NCI-H226 (cell line): ENCODE data around the gene ILF3.
A peak's percentile ranks its signal among the peaks of the same experiment; 100 is the strongest.

Experiments used
- DNase-seq: peaks from one replicate; pipeline ENCODE4 v3.0.0-alpha.2; 2015

ILF3 gene

DNA sequence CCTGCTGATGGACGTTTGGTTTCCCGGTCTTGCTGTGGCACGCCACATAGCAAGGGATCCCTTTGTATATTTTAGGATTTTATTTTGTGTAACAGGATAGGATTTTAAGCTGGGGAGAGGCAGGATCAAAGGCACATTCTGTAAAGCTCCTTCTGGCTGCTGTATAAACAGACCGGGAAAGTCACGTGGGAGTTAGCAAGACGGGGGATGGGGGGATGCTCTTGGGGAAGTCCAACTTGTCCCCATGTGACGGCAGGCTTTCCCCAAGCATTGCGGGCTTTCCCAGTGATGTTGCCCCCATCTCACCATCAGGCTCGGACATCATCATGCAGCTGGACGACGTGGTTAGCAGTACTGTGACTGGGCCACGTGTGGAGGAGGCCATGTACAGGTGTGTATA is 52.8 kb downstream of the ILF3 start:
- DNase-seq: no peak

DNA sequence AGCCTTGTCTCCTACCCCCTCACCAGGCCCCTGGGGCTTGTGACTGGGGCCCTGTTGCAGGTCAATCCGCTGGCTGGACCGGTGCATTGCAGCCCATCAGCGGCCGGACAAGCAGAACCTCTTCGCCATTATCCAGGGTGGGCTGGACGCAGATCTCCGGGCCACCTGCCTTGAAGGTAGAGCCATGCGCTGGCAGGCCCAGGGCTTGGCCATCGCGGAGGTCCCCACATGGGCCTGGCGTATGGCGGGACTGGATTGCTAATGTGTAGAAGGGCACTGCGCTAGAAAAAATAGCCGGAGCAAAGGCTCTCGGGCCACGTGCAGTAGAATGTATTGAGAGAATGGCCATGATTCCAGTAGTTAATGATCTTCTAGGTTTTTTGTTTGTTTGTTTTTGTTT is 53.3 kb downstream of the ILF3 start:
- no peak for DNase-seq

DNA sequence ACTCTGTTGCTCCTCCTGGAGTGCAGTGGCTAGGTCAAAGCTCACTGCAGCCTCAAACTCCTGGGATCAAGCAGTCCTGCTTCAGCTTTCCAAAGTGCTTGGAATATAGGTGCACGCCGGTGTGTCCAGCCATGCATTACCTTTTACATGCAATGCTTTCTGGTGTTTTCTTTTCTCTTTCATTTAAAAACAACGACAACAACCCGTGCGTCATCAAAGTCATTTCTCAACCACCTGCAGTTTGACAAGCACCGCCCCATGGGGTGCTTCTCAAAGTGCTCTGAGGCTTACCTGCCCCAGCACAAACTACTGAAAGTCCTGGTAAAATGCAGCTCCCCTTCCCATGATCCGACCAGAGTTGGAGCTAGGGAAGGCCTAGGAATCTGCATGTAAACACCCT is 54.1 kb downstream of the ILF3 start:
- no peak for DNase-seq

DNA sequence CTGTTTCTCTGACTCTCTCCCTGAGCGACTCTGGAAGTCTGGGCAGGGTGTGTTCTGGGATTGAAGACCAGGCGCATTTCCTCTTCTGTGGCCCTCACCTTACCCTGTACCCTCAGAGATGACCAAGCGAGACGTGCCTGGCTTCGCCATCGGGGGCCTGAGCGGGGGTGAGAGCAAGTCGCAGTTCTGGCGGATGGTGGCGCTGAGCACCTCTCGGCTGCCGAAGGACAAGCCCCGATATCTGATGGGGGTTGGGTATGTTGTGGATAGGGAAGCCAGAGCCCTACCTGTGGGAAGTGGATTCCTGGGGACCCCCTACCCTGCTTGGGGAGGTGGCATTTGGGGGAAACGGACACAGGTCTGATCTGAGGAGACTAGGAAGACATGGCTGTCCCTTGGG is 57.9 kb downstream of the ILF3 start:
- no peak for DNase-seq

DNA sequence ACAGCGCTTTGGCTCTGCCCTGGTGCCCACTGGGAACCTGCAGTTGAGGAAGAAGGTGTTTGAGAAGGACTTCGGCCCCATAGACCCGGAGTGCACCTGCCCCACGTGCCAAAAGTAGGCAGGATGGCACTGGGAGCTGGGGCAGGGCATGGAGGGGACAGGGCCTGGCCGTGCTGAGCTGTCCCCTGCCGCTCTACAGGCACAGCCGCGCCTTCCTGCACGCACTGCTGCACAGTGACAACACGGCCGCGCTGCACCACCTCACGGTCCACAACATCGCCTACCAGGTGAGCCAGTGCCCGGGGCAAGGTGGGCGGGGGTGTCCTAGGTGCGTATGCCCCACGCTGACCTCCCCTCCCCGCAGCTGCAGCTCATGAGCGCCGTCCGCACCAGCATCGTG is 58.6 kb downstream of the ILF3 start:
- no peak for DNase-seq

DNA sequence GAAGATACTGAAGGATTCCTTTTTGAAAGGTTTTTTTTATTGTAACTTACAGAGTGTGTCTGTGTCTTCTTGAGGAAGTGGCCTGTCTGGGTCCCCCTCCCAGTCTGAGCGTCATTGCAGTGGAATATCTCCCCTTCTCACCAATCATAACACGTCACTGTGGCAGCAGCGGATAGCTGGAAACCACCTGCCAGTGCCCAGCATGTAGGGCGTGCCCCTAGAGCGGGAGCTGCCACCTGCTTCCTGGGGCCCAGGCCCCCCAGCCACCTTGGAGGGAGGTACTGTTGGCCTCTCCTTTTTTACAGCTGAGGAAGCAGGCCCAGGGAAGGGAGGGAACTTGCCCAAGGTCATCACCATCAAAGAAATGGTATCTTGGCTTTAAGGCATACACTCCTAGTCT is 59.2 kb downstream of the ILF3 start:
- no peak for DNase-seq

DNA sequence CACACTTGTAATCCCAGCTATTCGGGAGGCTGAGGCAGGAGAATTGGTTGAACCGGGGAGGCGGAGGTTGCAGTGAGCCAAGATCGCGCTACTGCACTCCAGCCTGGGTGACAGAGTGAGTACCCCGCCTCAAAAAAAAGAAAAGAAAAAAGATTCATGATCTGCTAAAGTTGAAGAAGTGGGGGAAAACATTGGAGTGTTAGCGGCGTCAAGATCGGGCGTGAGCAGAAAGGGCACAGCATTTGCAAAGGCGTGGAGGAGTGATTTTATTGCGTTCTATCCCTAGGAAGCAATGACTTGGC is 62.9 kb downstream of the ILF3 start:
- DNase-seq: no peak

DNA sequence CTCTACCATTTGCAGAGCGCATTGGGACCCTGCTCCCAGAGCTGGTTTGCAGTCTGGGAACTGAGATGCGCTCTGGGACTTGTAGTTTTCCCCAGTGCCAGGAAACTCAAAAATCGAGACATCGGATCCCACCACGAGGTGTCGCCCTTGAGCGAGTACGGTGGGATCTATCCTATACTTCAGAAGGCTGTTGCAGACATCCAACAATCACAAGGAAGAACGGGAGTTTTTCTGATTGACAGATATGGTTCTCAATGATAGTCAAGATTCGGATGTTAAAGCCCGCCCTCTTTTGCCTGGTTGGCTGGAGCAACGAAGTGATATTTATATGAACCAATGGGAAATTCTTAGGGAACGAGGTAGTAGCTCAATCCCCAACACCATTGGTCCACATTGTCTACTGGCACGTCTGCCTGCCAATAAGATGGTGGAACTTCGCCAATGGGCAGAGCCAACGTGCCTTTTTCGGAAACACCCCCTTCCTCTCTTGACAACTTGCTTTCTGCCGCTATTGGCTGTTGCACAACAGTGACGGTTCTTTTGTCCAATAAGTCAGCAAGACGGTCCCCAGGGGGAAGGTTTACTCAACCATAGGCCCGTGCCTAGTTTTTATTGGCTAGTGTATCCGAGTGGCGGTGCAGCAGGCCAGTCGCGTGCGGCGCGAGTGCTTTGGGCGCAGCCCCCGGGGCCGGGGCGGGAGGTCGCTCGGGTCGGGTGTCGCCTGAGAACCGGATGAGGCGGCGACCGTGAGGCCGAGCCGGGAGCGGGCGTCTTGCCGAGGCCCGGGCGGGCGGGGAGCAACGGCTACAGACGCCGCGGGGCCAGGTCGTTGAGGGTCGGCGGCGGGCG is 63.4 kb downstream of the ILF3 start, which contains the start of gene DNM2:
DNM2 (plus strand) TSS at position 724 of the 849 bp plus-strand sequence. CDS start 164 bp downstream, outside the sequence.
- peak; percentile 100 for DNase-seq

DNA sequence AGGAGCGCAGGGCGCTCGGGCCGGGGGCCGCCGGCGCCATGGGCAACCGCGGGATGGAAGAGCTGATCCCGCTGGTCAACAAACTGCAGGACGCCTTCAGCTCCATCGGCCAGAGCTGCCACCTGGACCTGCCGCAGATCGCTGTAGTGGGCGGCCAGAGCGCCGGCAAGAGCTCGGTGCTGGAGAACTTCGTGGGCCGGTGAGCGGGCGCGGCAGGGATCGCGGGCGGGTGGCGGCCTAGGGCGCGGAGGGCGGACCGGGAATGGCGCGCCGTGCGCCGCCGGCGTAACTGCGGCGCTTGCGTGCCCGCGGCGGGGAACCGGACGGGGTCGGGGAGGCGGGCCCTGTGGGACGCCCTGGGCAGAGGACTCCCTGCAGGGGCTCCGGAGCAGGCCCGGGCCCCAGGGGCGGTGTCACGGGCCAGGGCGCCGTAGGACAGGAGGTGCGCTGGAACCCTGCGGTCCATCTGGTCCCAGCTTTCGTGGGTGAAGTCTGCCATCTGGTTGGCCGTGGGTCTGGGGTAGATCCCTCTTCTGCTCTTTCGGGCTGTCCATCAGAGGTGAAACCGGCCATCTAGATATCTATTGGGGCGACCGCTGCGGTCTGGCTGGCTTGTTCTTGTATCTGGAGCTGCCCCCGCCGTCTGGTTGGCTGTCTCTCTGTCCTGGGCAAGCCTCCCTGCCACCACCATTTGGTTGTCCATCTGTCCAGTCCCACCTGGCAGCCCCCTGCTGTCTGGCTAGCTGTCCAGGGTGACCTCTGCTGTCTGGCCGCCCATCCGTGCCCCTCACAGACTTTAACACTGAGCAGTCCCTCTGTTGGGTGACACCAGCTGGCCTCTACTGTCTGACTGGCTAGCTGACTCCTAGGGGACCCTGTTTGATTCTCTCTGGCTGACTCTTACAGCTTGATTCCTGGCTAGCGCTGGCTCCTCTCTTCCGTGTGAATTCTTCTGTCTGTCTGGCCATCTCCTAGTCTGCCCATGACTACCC is 64.4 kb downstream of the ILF3 start:
- peak; percentile 8 for DNase-seq

DNA sequence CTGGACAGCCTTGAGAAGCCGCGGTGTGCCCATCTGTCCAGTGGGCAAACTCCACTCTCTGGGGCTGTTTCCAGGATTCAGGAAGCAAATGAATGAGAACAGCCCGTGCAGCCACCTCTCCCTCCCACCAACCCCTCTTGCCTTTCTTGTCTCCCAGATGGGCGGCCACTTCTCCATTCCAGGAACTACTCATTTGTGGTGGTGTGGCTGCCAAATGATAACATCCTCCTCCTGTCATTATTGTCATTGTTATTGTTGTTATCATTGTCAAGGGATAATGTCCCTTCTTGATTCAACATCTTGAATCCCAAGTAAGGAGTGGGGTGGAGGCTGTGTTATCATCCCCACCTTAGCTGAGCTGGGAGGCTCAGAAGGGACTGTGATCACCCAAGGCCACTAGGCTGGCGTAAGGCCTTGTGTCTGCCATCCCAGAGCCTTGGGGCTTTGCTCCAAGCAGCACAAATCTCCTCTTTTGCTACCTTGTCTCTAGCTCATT is 65.4 kb downstream of the ILF3 start:
- no peak for DNase-seq

DNA sequence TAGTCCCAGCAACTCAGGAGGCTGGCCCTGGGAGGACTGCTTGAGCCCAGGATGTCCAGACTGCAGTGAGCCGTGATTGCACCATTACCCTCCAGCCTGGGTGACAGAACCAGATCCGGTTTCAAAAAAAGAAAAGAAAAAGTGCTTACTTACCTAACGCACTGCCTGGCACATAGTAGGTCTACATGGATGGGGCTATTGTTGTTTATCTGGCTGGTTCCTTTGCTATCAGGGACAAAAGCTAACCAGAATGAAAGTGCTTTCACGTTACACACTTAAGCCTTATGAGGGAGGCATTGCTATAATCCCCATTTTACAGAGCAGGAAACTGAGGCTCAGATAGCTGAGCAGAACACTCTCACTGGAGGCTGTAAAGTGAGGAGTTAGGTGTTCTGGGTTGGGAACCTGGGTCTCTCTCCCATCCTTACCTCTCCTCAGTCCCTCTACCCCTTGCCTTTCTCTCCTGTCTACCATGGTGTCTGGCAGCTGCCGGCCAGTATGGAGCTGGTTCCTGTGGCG is 66.5 kb downstream of the ILF3 start:
- DNase-seq: no peak

DNA sequence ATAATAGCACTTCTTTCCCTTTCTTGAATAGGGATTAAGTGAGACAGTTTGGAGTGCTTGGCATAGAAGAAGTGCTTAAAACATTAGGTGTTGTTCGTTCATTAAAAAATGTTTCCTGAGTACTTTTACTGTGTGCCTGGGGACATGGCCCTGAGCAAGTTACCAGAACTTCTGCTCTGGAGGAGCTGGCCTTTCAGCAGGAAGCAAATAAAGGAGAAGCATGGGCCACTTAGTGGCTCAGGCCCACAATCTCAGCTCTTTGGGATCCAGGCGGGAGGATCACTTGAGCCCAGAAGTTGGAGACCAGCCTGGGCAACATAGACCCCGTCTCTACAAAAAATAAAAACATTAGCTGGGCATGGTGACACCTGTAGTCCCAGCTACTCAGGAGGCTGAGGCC is 69.4 kb downstream of the ILF3 start:
- no peak for DNase-seq

DNA sequence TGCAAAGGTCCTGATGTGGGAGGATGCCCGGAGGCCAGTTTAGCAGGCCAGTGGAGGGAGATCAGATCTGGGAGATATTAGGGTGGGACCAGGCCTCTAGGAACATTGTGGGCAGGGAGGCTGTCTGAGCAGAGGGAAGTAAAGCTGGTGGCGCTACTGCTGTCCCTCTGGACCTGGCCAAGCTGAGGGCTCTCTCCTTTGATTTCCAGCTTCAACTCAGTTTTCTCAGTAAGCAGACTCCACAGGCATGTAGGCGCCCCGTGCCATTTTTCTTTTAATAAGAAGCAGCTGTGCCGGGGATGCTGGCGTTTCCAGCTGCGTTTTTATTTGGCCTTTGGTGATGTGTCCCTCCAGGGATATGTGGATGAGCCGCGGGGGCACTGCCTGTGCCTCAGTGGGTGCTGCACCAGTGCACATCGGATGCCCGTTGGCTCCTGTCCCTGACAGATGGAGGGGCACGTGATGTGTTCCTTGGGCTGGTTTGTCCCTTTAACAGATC is 70.5 kb downstream of the ILF3 start:
- DNase-seq: no peak

DNA sequence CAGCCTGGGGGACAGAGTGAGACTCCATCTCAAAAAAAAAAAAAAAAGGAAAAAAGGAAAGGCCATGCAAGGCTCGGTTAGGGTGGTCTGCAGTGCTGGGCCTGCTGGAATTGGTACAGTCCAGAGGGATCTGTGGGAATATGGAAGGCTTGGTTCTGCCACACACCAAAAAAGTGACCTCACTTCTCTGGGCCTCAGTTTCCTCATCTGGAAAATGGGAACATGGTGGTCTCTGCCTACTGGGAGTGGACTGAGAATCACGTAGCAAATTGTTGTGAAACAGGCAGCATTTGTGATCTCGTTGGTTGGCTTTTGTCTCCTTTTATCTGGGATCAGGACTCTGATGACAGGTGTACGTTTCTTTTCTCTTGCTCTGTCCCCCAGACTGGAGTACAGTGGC is 71.3 kb downstream of the ILF3 start:
- no peak for DNase-seq

DNA sequence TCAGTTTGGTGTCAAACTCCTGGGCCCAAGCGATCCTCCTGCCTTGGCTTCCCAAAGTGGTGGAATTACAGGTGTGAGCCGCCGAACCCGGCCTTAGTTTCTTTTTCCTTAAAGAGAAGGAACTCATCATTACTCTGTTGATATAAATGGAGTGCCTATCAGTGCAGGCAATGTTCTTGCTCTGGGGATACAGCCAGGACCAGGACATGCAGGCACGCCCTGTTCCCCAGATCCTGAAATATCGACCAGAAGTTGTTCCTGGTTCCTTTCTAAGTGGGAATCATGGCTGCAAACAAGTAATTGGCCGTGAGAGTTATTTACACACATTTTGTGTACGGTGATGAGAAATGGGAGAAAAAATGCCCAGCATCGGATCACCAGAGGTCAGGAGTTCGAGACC is 72.1 kb downstream of the ILF3 start:
- no peak for DNase-seq

DNA sequence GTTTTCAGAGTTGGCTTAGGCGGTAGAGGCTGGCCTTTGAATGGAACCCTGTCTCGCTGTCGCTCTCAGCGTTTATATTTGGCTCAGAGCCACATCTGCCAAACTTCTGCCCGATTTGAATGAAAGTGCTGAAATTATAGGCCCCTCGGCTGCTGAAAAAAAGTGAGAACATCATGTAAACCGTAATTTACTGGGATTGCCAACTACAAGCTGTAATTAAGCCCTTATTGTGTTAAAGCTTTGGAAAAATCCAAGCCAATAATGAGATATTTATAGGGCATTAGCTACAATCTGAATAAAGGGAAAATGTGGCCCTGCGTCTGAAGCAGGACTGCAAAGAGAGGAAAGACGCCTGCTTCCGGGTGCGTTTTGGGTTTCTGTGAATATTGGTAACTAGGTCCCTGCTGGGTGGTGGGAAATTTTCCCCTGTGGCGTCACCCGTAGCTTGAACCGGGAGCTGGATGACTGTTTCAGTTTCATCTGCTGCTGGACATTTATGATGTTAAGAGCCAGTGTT is 73.6 kb downstream of the ILF3 start:
- no peak for DNase-seq

DNA sequence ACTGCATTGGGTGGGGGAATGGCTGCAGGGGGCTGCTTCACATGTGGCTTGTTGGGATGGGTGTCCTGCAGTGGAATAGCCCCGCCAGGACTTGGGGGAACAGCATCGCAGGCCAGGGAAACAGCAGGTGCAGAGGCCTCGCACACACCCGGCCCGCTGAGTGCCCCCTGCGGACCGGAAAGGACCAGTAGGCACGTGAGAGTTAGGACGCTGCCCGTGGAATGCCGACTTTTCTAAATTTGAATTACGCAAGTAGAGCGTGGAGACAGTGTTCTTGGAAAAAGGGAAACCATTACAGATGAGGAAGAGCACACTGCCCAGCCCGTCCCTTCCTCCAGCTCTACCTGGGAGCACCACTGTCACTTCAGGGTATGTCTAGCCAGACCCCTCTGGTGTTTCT is 75.3 kb downstream of the ILF3 start:
- DNase-seq: no peak

DNA sequence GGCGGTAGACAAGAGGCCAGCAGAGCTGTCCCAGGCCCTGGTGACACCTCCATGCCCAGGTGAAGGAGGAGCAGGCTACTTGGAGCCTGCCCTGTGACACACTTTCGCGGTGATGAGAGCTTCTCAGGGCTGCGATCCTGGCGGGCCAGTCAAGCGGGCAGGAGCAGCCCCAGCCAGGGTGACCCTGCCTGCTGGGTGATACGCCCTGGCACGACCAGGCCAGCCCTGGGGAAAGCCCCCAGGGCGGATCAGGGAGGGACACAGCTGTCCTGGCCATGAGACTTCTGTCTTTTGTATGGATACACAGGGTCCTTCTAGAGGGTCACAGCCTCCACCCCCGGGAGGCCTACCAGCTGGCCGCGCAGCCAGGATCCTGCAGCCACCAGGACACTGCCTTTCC is 76.8 kb downstream of the ILF3 start:
- no peak for DNase-seq

DNA sequence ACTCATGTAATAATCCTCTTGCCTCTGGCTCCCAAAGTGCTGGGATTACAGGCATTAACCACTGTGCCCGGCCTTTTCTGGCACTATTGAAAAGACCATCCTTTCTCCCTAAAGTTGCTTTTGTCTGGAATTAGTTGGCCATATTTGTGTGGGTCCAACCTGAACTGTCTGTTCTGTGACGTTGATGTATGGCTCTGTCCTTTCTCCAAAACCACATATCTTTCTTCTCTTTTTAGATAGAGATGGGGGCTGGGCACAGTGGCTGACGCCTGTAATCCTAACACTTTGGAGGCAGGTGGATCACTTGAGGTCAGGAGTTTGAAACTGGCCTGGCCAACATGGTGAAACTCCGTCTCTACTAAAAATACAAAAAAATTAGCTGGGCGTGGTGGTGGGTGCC is 81.6 kb downstream of the ILF3 start:
- DNase-seq: no peak

DNA sequence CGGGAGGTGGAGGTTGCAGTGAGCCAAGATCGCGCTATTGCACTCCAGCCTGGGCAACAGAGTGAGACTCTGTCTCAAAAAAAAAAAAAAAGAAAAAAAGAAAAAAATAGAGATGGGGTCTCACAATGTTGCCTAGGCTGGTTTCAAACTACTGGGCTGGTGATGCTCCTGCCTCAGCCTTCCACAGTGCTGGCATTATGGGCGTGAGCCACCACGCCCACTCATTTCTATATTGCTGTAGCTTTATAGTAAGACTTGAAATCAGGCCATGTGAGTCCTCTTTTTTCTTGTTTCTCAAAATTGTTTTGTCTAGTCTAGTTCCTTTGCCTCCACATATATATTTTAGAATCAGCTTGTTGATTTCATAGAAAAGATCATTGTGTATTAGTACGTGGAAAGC is 82.0 kb downstream of the ILF3 start:
- DNase-seq: no peak

DNA sequence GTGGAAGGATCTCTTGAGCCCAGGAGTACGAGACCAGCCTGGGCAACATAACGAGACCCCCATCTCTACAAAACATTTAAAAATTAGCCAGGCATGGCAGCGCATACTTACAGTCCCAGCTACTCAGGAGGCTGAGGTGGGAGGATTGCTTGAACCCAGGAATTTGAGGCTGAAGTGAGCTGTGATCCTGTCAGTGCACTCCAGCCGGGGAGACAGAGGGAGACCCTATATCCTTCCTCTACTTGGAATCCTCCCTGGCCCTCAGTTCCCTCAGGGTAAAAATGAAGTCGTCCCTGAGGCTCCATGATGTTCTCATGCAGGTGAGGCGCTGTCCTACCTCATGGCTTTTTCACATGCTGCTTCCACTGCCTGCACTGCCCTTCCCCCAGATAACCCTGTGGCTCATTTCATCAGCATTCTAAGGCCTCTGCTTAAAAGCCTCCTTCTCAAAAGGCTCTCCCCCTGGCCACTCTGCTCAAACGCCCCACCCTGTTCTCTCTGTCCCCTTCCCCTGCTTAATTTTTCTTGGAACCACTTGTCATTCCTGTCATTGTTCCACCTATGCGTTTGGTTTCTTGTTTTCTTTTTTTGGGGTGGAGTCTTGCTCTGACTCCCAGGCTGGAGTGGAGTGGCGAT is 82.9 kb downstream of the ILF3 start:
- no peak for DNase-seq

DNA sequence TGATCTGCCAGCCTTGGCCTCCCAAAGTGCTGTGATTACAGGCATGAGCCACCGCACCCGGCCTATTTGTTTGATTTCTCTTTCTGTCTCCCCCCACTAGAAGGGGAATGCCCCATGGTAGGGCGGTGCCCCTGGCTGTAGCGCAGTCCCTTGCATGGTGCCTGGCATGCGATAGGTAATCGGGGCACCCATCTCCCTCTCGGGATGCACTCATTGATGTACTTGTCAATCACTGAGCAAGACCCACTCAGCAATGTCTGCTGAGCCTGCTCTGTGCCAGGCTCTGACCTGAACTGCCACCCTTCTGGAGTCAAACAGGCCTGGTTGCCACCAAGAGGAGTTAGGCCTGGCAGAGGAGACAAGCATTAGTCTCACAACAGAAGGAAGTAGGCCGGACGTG is 83.6 kb downstream of the ILF3 start:
- DNase-seq: no peak

DNA sequence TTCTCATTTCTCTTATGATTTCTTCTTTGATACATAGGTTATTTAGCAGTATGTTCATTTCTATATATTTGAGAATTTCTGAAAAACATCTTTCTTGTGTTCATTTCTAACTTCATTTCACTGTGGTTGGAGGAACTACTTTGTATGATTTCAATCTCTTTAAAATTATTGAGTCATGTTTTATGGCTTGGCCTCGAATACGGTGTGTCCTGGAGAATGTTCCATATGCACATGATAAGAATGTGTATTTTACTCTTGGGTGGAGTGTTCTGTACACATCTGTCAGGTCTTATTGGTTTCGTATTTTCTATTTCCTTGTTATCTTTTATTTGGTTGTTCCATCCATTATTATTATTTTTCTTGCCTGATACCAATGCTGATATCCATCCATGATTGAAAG is 86.7 kb downstream of the ILF3 start:
- DNase-seq: no peak
